Ureter (tissue), 1 donor: ENCODE data around the gene ZCCHC2. TPM values are rescaled to one million over a fixed set of nuclear protein-coding genes. Genes with fewer than 3 reads are reported as not detected.

Experiments
- DNase-seq: peaks from one replicate; pipeline ENCODE4 v3.0.0-alpha.2; 2020; ENCODE audit warnings: low spot score
- total RNA-seq: library from RNA; stranded (reverse); gene quantifications from one replicate; pipeline ENCODE4 v1.2.4, GENCODE V29; 2023
- donor health status: DM: yes; HTN: yes; CAD: no.

ZCCHC2 gene
- total RNA-seq, 1 donor from 2014 or later: 36.8 TPM

GRCh38 chr18:62510789-62511188, 12.0 kb upstream of the ZCCHC2 start:
- DNase-seq: no peak

- no peak for DNase-seq
Observed at GRCh38 chr18:62512532-62512931, 10.3 kb upstream of the ZCCHC2 start.

- no peak for DNase-seq
Observed at GRCh38 chr18:62512996-62513395, 9.8 kb upstream of the ZCCHC2 start.

GRCh38 chr18:62514570-62514969, 8.3 kb upstream of the ZCCHC2 start:
- DNase-seq: no peak

- no peak for DNase-seq
Observed at GRCh38 chr18:62516242-62516641, 6.6 kb upstream of the ZCCHC2 start.

- no peak for DNase-seq
Observed at GRCh38 chr18:62518460-62519375, 4.1 kb upstream of the ZCCHC2 start.

GRCh38 chr18:62519684-62520083, 3.1 kb upstream of the ZCCHC2 start:
- DNase-seq: no peak

GRCh38 chr18:62521082-62521481, 1.7 kb upstream of the ZCCHC2 start:
- no peak for DNase-seq

GRCh38 chr18:62521593-62521992, 1.2 kb upstream of the ZCCHC2 start:
- no peak for DNase-seq

GRCh38 chr18:62522178-62522503, 684 bp upstream of the ZCCHC2 start:
- no peak for DNase-seq

- no peak for DNase-seq
Observed at GRCh38 chr18:62523255-62523588, 397 bp downstream of the ZCCHC2 start.

GRCh38 chr18:62523631-62524439, 1.0 kb downstream of the ZCCHC2 start:
- DNase-seq: peak; percentile 56

GRCh38 chr18:62524440-62525200, 1.8 kb downstream of the ZCCHC2 start:
- peak; percentile 59 for DNase-seq

GRCh38 chr18:62525608-62526007, 2.8 kb downstream of the ZCCHC2 start:
- no peak for DNase-seq

- peak; percentile 79 for DNase-seq
Observed at GRCh38 chr18:62526098-62527025, 3.5 kb downstream of the ZCCHC2 start.

- no peak for DNase-seq
Observed at GRCh38 chr18:62529597-62529996, 6.8 kb downstream of the ZCCHC2 start.

GRCh38 chr18:62531078-62531477, 8.3 kb downstream of the ZCCHC2 start:
- DNase-seq: no peak

GRCh38 chr18:62531931-62532330, 9.1 kb downstream of the ZCCHC2 start:
- no peak for DNase-seq

GRCh38 chr18:62536005-62536404, 13.2 kb downstream of the ZCCHC2 start:
- DNase-seq: no peak

GRCh38 chr18:62537042-62537894, 14.4 kb downstream of the ZCCHC2 start:
- DNase-seq: no peak
